H9 (cell line): Measurements from ENCODE around the gene HOXC13. TPM values are rescaled to one million over a fixed set of nuclear protein-coding genes. Genes with fewer than 3 reads are reported as not detected.

ENCODE experiments used
- DNase-seq: peaks from one replicate; pipeline ENCODE4 v3.0.0-alpha.2; 2017
- H2AFZ ChIP-seq: one replicate; pipeline ENCODE4 v1.6.1; 2013; ENCODE audit warnings: mild to moderate bottlenecking, low read length, control low read depth, moderate library complexity
- H2AK5ac ChIP-seq: 2 replicates; pipeline ENCODE4 v1.6.1; 2013; ENCODE audit warnings: low read length, control low read depth, mixed read lengths; ENCODE audit not compliant: insufficient read length
- H2BK120ac ChIP-seq: one replicate; pipeline ENCODE4 v1.6.1; 2013; ENCODE audit warnings: low read depth, mild to moderate bottlenecking, low read length, control low read depth, inconsistent platforms; ENCODE audit not compliant: poor library complexity, severe bottlenecking
- H2BK12ac ChIP-seq: 2 replicates; pipeline ENCODE4 v1.6.1; 2013; ENCODE audit warnings: low read length, control low read depth, mixed read lengths, low read depth; ENCODE audit not compliant: insufficient read length
- H2BK15ac ChIP-seq: 2 replicates; pipeline ENCODE4 v1.6.1; 2013; ENCODE audit warnings: low read depth, low read length, control low read depth
- H2BK20ac ChIP-seq: one replicate; pipeline ENCODE4 v1.6.1; 2013; ENCODE audit warnings: low read depth, mild to moderate bottlenecking, low read length, control low read depth, inconsistent platforms; ENCODE audit not compliant: poor library complexity, severe bottlenecking
- H2BK5ac ChIP-seq: 2 replicates; pipeline ENCODE4 v1.6.1; 2013; ENCODE audit warnings: low read length, control low read depth, mixed read lengths; ENCODE audit not compliant: insufficient read length
- H3K14ac ChIP-seq: 2 replicates; pipeline ENCODE4 v1.6.1; 2013; ENCODE audit warnings: low read length, control low read depth; ENCODE audit not compliant: insufficient read depth
- H3K18ac ChIP-seq: 2 replicates; pipeline ENCODE4 v1.6.1; 2013; ENCODE audit warnings: low read depth, mild to moderate bottlenecking, mixed read lengths, low read length, control low read depth; ENCODE audit not compliant: insufficient read length
- H3K23ac ChIP-seq: 2 replicates; pipeline ENCODE4 v1.6.1; 2013; ENCODE audit warnings: low read length, control low read depth, mixed read lengths, low read depth; ENCODE audit not compliant: insufficient read length
- H3K23me2 ChIP-seq: 2 replicates; pipeline ENCODE4 v1.6.1; 2013; ENCODE audit warnings: low read depth, mild to moderate bottlenecking, mixed read lengths, low read length, control low read depth; ENCODE audit not compliant: insufficient read length, poor library complexity, severe bottlenecking
- H3K27ac ChIP-seq: 2 replicates; pipeline ENCODE4 v1.5.1; 2013; ENCODE audit warnings: low read length, control low read depth, mixed read lengths, low read depth; ENCODE audit not compliant: insufficient read length
- H3K27me3 ChIP-seq: 2 replicates; pipeline ENCODE4 v1.6.1; 2013; ENCODE audit warnings: low read length, control low read depth, inconsistent platforms; ENCODE audit not compliant: insufficient read depth
- H3K4ac ChIP-seq: 2 replicates; pipeline ENCODE4 v1.6.1; 2013; ENCODE audit warnings: low read depth, mild to moderate bottlenecking, control low read depth, inconsistent platforms, low read length, moderate library complexity
- H3K4me1 ChIP-seq: 2 replicates; pipeline ENCODE4 v1.6.1; 2013; ENCODE audit warnings: low read length, control low read depth, inconsistent platforms; ENCODE audit not compliant: insufficient read depth
- H3K4me2 ChIP-seq: 2 replicates; pipeline ENCODE4 v1.6.1; 2013; ENCODE audit warnings: low read length, control low read depth, mixed read lengths; ENCODE audit not compliant: insufficient read length, insufficient read depth
- H3K56ac ChIP-seq: 2 replicates; pipeline ENCODE4 v1.6.1; 2013; ENCODE audit warnings: low read depth, mild to moderate bottlenecking, mixed read lengths, low read length, control low read depth; ENCODE audit not compliant: insufficient read length
- H3K79me1 ChIP-seq: 2 replicates; pipeline ENCODE4 v1.6.1; 2013; ENCODE audit warnings: low read depth, mild to moderate bottlenecking, moderate library complexity, low read length, control low read depth, inconsistent platforms; ENCODE audit not compliant: insufficient read depth, poor library complexity, severe bottlenecking
- H3K79me2 ChIP-seq: 2 replicates; pipeline ENCODE4 v1.6.1; 2013; ENCODE audit warnings: low read length, control low read depth, inconsistent platforms; ENCODE audit not compliant: insufficient read depth
- H3K9ac ChIP-seq: 2 replicates; pipeline ENCODE4 v1.6.1; 2013; ENCODE audit warnings: low read length, control low read depth, mixed read lengths; ENCODE audit not compliant: insufficient read length; ENCODE audit errors: extremely low read depth
- H3K9me3 ChIP-seq: one replicate; pipeline ENCODE4 v1.6.1; 2013; ENCODE audit warnings: low read depth, low read length, inconsistent platforms; ENCODE audit not compliant: control insufficient read depth
- H3T11ph ChIP-seq: one replicate; pipeline ENCODE4 v1.6.1; 2013; ENCODE audit warnings: mild to moderate bottlenecking, low read length, control low read depth, inconsistent platforms
- H4K20me1 ChIP-seq: one replicate; pipeline ENCODE4 v1.6.1; 2013; ENCODE audit not compliant: control insufficient read depth, insufficient read length, insufficient read depth
- H4K5ac ChIP-seq: 2 replicates; pipeline ENCODE4 v1.6.1; 2013; ENCODE audit warnings: low read depth, mild to moderate bottlenecking, mixed read lengths, low read length, control low read depth; ENCODE audit not compliant: insufficient read length
- H4K8ac ChIP-seq: replicated peaks from 2 replicates; pipeline ENCODE4 v1.6.1; 2013; ENCODE audit warnings: low read length, control low read depth, mixed read lengths, low read depth; ENCODE audit not compliant: insufficient read length
- H4K91ac ChIP-seq: 2 replicates; pipeline ENCODE4 v1.6.1; 2013; ENCODE audit warnings: low read depth, mild to moderate bottlenecking, moderate library complexity, mixed read lengths, low read length, control low read depth; ENCODE audit not compliant: insufficient read length
- H3K27ac Mint-ChIP-seq, 3 experiments: 2 replicates in 2 of 3; 3 replicates in 1 of 3; pipeline ENCODE4 v1.8.0; 2020 to 2021; ENCODE audit warnings: mixed read lengths in 3 of 3, mild to moderate bottlenecking in 1 of 3, moderate library complexity in 1 of 3
- H3K27me3 Mint-ChIP-seq: 2 replicates; pipeline ENCODE4 v1.8.0; 2021; ENCODE audit warnings: low read depth, mild to moderate bottlenecking, moderate library complexity, mixed read lengths
- H3K36me3 Mint-ChIP-seq, 3 experiments: 2 replicates in 2 of 3; 3 replicates in 1 of 3; pipeline ENCODE4 v1.8.0; 2020 to 2021; ENCODE audit warnings: low read depth in 3 of 3, mixed read lengths in 3 of 3; ENCODE audit not compliant: insufficient read depth in 1 of 3
- H3K4me1 Mint-ChIP-seq, 2 experiments: 2 replicates each; pipeline ENCODE4 v1.8.0; 2020; ENCODE audit warnings: mixed read lengths in 2 of 2
- H3K4me3 Mint-ChIP-seq, 2 experiments: 2 replicates in 1 of 2; 3 replicates in 1 of 2; pipeline ENCODE4 v1.8.0; 2020 to 2021; ENCODE audit warnings: mild to moderate bottlenecking in 2 of 2, mixed read lengths in 2 of 2, moderate library complexity in 1 of 2
- H3K9me3 Mint-ChIP-seq, 2 experiments: 2 replicates in 1 of 2; 3 replicates in 1 of 2; pipeline ENCODE4 v1.8.0; 2020; ENCODE audit warnings: mild to moderate bottlenecking in 2 of 2, mixed read lengths in 2 of 2, moderate library complexity in 1 of 2
- CTCF ChIP-seq: fragments of 200-600 bp; sonication (generic); conservative IDR thresholded peaks from 3 replicates; pipeline ENCODE4 v1.8.0; 2021; ENCODE audit warnings: antibody characterized with exemption, mild to moderate bottlenecking
- WGBS: extraction: QIAGEN DNeasy Blood & Tissue Kit; methylation state at CpG from one replicate; pipeline ENCODE4 v1.1.7; 2013; ENCODE audit warnings: missing lambda C conversion rate, low lambda C conversion rate, mixed read lengths; ENCODE audit not compliant: insufficient read length; ENCODE audit errors: extremely low coverage; 5-methylcytosine and 5-hydroxymethylcytosine counted together
- total RNA-seq: library from RNA; stranded (reverse); gene quantifications from 2 replicates; pipeline ENCODE4 v1.2.1, GENCODE V29; 2021

HOXC13 gene
- total RNA-seq, 1 experiment from 2014 or later: not detected

- peaks cover 0 to 3% of the 10 kb centered on the region in 2 experiments; a peak in 2 of 5 replicates for H3K9me3 Mint-ChIP-seq
- Histone ChIP-seq H2BK5ac (no peak overlapping the region), H3K18ac (no peak overlapping the region), H3K4ac (no peak overlapping the region), H4K8ac (no peak overlapping the region), H2BK12ac (no peak overlapping the region), H4K5ac (no peak overlapping the region), H3K9ac (no peak overlapping the region), H2AK5ac (no peak overlapping the region), H3K56ac (no peak overlapping the region), H3K9me3 (no peaks in the 10 kb centered on the region), H4K20me1 (no peaks in the 10 kb centered on the region), H3K79me1 (no peaks in the 10 kb centered on the region), H3K23ac (no peak overlapping the region), H3K23me2 (no peaks in the 10 kb centered on the region), H2BK15ac (no peak overlapping the region), H3K27me3 (peaks cover 92% of the 10 kb centered on the region), H3T11ph (no peak overlapping the region), H3K27ac (no peak overlapping the region), H3K4me2 (no peak overlapping the region), H4K91ac (no peak overlapping the region), H2AFZ (no peak overlapping the region), H3K4me1 (no peaks in the 10 kb centered on the region), H3K14ac (no peak overlapping the region), H2BK120ac (no peak overlapping the region), H3K79me2 (no peaks in the 10 kb centered on the region), H2BK20ac (no peak overlapping the region)
- no peak overlapping the region for H3K27ac Mint-ChIP-seq
- peaks cover 100% of the 10 kb centered on the region for H3K27me3 Mint-ChIP-seq
- peak overlapping the region in 1 of 2 experiments; percentile 50; a peak in 2 of 5 replicates for H3K4me3 Mint-ChIP-seq
- DNase-seq: peak; percentile 47
- no peak for TF ChIP-seq CTCF
- H3K36me3 Mint-ChIP-seq: no peaks in the 10 kb centered on the region
- no CpG with 5 or more reads among the region's 45 CpGs for WGBS
- H3K4me1 Mint-ChIP-seq: peaks cover 0 to 5% of the 10 kb centered on the region in 2 experiments; a peak in 1 of 4 replicates
These were observed 11.2 kb upstream of the HOXC13 start for GRCh38 chr12:53927220-53928029.
